Dendritic cell treated with granulocyte-macrophage colony-stimulating factor and Interleukin-4, amounts not matched to agents 40 ng/mL and 50 ng/mL, for 4 days (primary cell): ENCODE results near the gene SNRK.

ENCODE experiments used
- H3K27ac Mint-ChIP-seq: one replicate; pipeline ENCODE4 v1.8.0; 2022; ENCODE audit warnings: mild to moderate bottlenecking, mixed read lengths
- H3K27me3 Mint-ChIP-seq: one replicate; pipeline ENCODE4 v1.8.0; 2022; ENCODE audit warnings: mild to moderate bottlenecking, mixed read lengths
- H3K36me3 Mint-ChIP-seq: one replicate; pipeline ENCODE4 v1.8.0; 2022; ENCODE audit warnings: low read depth, mixed read lengths
- H3K4me1 Mint-ChIP-seq: one replicate; pipeline ENCODE4 v1.8.0; 2022; ENCODE audit warnings: low read depth, mixed read lengths
- H3K4me3 Mint-ChIP-seq: one replicate; pipeline ENCODE4 v1.8.0; 2022; ENCODE audit warnings: mild to moderate bottlenecking, moderate library complexity, mixed read lengths
- H3K9me3 Mint-ChIP-seq: one replicate; pipeline ENCODE4 v1.8.0; 2022; ENCODE audit warnings: mixed read lengths
- intact Hi-C: fragments of 100-400 bp; cut with micrococcal nuclease; formaldehyde crosslinking; loops from one replicate; pipeline ENCODE4 v1.15.0; 2022

SNRK gene

GRCh38 chr3:43307226-43307625 is 20.9 kb downstream of the SNRK start:
- Mint-ChIP-seq H3K9me3 (no peaks in the 10 kb centered on the region), H3K27me3 (no peaks in the 10 kb centered on the region), H3K36me3 (peaks cover 75% of the 10 kb centered on the region), H3K4me1 (peaks cover 18% of the 10 kb centered on the region), H3K4me3 (no peak overlapping the region), H3K27ac (no peak overlapping the region)
- intact Hi-C loops = no loop called here

GRCh38 chr3:43307649-43308048 is 21.3 kb downstream of the SNRK start:
- Mint-ChIP-seq H3K4me1 (peaks cover 14% of the 10 kb centered on the region), H3K4me3 (no peak overlapping the region), H3K27me3 (no peaks in the 10 kb centered on the region), H3K9me3 (no peaks in the 10 kb centered on the region), H3K36me3 (peaks cover 78% of the 10 kb centered on the region), H3K27ac (no peak overlapping the region)
- intact Hi-C loops = no loop called here

GRCh38 chr3:43309372-43310305 is 23.3 kb downstream of the SNRK start:
- H3K27ac Mint-ChIP-seq = no peak overlapping the region
- no peaks in the 10 kb centered on the region for H3K27me3 Mint-ChIP-seq
- peaks cover 65% of the 10 kb centered on the region for H3K36me3 Mint-ChIP-seq
- no peak overlapping the region for H3K4me3 Mint-ChIP-seq
- no peaks in the 10 kb centered on the region for H3K9me3 Mint-ChIP-seq
- peaks cover 15% of the 10 kb centered on the region for H3K4me1 Mint-ChIP-seq
- intact Hi-C loops = no loop called here

GRCh38 chr3:43316783-43317460 is 30.6 kb downstream of the SNRK start:
- H3K27ac Mint-ChIP-seq = peak overlapping the region; percentile 5
- no peaks in the 10 kb centered on the region for H3K9me3 Mint-ChIP-seq
- H3K4me1 Mint-ChIP-seq = peaks cover 37% of the 10 kb centered on the region
- intact Hi-C loops = no loop called here
- no peak overlapping the region for H3K4me3 Mint-ChIP-seq
- no peaks in the 10 kb centered on the region for H3K27me3 Mint-ChIP-seq
- H3K36me3 Mint-ChIP-seq = peaks cover 51% of the 10 kb centered on the region

- H3K27me3 Mint-ChIP-seq = no peaks in the 10 kb centered on the region
- H3K4me3 Mint-ChIP-seq = no peak overlapping the region
- peaks cover 37% of the 10 kb centered on the region for H3K4me1 Mint-ChIP-seq
- intact Hi-C loops = no loop called here
- no peaks in the 10 kb centered on the region for H3K9me3 Mint-ChIP-seq
- peak overlapping the region; percentile 5 for H3K27ac Mint-ChIP-seq
- H3K36me3 Mint-ChIP-seq = peaks cover 47% of the 10 kb centered on the region
Observed at GRCh38 chr3:43317461-43318316, 31.3 kb downstream of the SNRK start.

- no peak overlapping the region for H3K4me3 Mint-ChIP-seq
- H3K9me3 Mint-ChIP-seq = no peaks in the 10 kb centered on the region
- no peak overlapping the region for H3K27ac Mint-ChIP-seq
- intact Hi-C loops = no loop called here
- peaks cover 42% of the 10 kb centered on the region for H3K36me3 Mint-ChIP-seq
- peaks cover 42% of the 10 kb centered on the region for H3K4me1 Mint-ChIP-seq
- H3K27me3 Mint-ChIP-seq = no peaks in the 10 kb centered on the region
Observed at GRCh38 chr3:43319376-43319775, 33.0 kb downstream of the SNRK start.

DNA sequence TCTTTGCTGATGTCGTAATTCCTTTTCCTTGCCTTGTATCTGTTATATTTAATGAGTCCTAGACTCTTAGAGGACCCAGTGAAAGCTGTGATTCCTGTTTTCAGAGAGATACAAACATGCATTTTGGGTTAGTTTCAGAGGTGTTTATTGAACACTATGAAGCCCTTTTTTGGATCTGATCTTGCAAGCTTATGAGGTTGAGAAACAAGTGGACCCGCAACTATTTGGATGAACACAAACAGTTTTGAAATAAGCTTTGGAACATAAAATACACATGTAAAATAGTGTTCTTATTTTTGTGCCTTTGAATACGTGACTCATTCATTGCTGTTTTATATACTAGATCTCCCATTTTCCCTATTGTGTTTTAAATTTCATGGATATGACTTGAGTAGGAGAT is 33.5 kb downstream of the SNRK start:
- intact Hi-C loops = no loop called here
- Mint-ChIP-seq H3K4me3 (no peak overlapping the region), H3K9me3 (no peaks in the 10 kb centered on the region), H3K27me3 (no peaks in the 10 kb centered on the region), H3K27ac (no peak overlapping the region), H3K36me3 (peaks cover 42% of the 10 kb centered on the region), H3K4me1 (peaks cover 40% of the 10 kb centered on the region)

DNA sequence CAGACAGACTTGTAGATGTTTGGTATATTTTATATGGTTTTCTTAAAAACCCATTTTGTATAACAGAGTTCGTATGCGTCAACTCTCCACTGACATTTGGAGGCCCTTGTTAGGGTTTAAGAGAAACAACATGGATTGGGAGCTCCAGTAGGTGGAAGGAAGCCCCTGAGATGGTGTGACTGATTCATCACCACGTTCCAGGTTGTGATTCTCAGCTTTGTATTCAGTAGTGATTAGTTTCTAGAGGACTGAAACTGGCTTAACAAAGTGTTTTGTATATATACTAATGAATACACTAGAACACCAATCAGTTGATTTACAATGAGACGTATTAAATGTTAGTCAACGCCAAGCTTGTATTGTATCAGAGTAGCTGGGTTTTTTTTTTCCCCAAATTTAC is 33.9 kb downstream of the SNRK start:
- H3K4me3 Mint-ChIP-seq = no peak overlapping the region
- no peaks in the 10 kb centered on the region for H3K9me3 Mint-ChIP-seq
- no peaks in the 10 kb centered on the region for H3K27me3 Mint-ChIP-seq
- peaks cover 41% of the 10 kb centered on the region for H3K4me1 Mint-ChIP-seq
- intact Hi-C loops = no loop called here
- no peak overlapping the region for H3K27ac Mint-ChIP-seq
- H3K36me3 Mint-ChIP-seq = peaks cover 42% of the 10 kb centered on the region

DNA sequence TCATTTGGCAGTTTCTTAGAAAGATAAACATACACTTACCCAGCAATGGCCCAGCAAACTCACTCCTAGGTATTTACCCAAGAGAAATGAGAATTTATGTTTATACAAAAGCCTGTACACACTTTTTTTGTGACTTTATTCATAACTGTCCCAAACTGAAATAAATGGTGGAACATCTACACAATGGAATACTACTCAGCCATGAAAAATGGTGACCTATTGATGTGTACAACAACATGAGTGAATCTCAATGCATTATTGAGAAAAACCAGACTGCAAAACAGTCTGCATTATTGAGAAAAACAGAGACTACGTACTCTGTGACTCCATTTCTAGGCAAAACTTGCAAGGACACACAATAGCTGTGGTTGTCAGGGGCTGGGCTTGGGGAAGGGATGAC is 37.2 kb downstream of the SNRK start:
- H3K9me3 Mint-ChIP-seq = no peaks in the 10 kb centered on the region
- intact Hi-C loops = no loop called here
- H3K27me3 Mint-ChIP-seq = no peaks in the 10 kb centered on the region
- H3K4me3 Mint-ChIP-seq = no peak overlapping the region
- H3K4me1 Mint-ChIP-seq = peaks cover 56% of the 10 kb centered on the region
- no peak overlapping the region for H3K27ac Mint-ChIP-seq
- peaks cover 32% of the 10 kb centered on the region for H3K36me3 Mint-ChIP-seq

DNA sequence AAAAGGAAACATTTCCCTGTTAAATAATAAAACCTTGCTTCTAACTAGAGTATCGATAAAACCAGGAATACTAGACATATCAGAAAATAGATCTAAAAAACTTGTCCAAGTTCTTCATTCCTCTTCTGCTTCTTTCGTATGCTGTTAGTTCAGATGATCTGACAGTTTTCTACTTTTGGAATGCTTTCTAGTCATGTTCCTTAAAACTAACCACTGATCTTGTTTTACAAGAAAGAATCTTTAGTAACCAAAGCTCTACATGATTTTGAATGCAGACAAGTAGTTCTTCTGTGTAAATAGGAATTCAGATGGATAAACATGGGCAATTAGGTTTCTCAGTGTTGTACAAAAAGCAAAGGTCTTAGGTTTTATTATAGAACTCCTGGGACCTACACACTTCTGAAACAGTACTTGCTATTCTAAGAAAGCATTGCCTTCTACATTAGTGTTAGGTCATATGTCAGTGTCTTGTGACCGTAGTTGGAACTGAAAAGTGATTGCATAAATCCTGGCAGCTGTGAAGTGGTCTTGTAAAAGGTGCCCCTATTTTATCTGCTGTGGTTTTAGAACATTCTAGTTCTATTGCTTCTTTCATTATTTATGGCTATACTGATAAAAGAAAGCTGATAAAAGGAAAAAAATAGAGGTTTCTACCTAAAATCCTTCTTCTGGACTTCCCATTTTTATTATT is 40.7 kb downstream of the SNRK start:
- intact Hi-C loops = loop anchor here (5.0 kb wide), 1 partner anchor 35 kb away; no protein-coding TSS in a partner anchor
- peak overlapping the region; percentile 85 for H3K27ac Mint-ChIP-seq
- H3K27me3 Mint-ChIP-seq = no peaks in the 10 kb centered on the region
- peak overlapping the region; percentile 52 for H3K4me3 Mint-ChIP-seq
- H3K4me1 Mint-ChIP-seq = peaks cover 55% of the 10 kb centered on the region
- H3K9me3 Mint-ChIP-seq = no peaks in the 10 kb centered on the region
- peaks cover 18% of the 10 kb centered on the region for H3K36me3 Mint-ChIP-seq

DNA sequence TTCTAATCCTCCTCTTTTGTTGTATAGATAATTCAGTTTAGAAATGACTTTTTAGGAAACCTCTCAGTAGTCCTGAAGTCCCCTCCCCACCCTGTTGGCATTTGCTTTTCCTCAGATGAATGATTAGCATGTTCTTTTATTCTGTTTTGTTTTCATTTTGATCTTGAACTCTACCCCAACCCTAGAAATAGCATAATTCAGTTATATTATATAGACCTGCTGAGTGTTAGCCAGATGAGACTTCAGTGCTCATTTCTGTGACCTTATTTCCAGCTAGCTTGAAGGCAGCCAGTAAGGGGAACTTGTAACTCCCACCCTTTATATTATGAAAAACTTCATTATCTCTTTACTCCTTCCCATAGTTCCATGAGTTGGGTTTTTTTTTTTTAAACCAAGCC is 41.2 kb downstream of the SNRK start:
- no peaks in the 10 kb centered on the region for H3K27me3 Mint-ChIP-seq
- H3K4me1 Mint-ChIP-seq = peaks cover 55% of the 10 kb centered on the region
- H3K36me3 Mint-ChIP-seq = peaks cover 23% of the 10 kb centered on the region
- peak overlapping the region; percentile 85 for H3K27ac Mint-ChIP-seq
- H3K9me3 Mint-ChIP-seq = no peaks in the 10 kb centered on the region
- no peak overlapping the region for H3K4me3 Mint-ChIP-seq
- intact Hi-C loops = loop anchor here (5.0 kb wide), 1 partner anchor 35 kb away; no protein-coding TSS in a partner anchor

GRCh38 chr3:43328653-43329052 is 42.3 kb downstream of the SNRK start:
- H3K27me3 Mint-ChIP-seq = no peaks in the 10 kb centered on the region
- peaks cover 33% of the 10 kb centered on the region for H3K36me3 Mint-ChIP-seq
- H3K27ac Mint-ChIP-seq = peak overlapping the region; percentile 38

GRCh38 chr3:43330981-43331380 is 44.6 kb downstream of the SNRK start:
- H3K4me1 Mint-ChIP-seq = peaks cover 38% of the 10 kb centered on the region

More at GRCh38 chr3:43328653-43329052, 42.3 kb downstream of the SNRK start:
- H3K4me3 Mint-ChIP-seq = no peak overlapping the region
- intact Hi-C loops = loop anchor here (5.0 kb wide), 1 partner anchor 36 kb away; no protein-coding TSS in a partner anchor
- H3K4me1 Mint-ChIP-seq = peaks cover 55% of the 10 kb centered on the region
- no peaks in the 10 kb centered on the region for H3K9me3 Mint-ChIP-seq

More at GRCh38 chr3:43330981-43331380, 44.6 kb downstream of the SNRK start:
- no peaks in the 10 kb centered on the region for H3K27me3 Mint-ChIP-seq
- peaks cover 49% of the 10 kb centered on the region for H3K36me3 Mint-ChIP-seq
- intact Hi-C loops = no loop called here
- H3K4me3 Mint-ChIP-seq = no peak overlapping the region
- H3K9me3 Mint-ChIP-seq = peaks cover 11% of the 10 kb centered on the region
- no peak overlapping the region for H3K27ac Mint-ChIP-seq
